ENCODE data around the gene IDUA.

IDUA gene

DNA sequence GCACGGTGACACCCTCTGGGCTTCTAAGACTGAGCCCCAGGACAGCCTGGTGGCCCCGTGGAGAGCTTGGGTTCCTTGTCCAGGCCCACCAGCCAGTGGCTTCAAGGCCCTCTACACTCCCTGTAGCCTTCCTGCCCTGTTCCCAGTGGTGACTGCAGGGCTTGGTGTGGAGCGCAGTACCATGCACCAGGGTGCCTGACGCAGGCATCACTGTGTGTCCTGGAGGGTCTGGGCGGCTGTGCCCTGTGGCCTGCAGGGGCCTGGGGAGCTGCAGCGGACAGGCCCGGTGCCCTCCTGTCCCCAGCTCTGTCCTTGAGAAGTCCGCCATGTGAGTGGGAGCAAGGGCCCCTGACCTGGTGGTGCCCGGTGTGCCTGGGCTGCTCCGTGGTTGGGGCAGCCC lies 28.9 kb downstream of the IDUA start:
- WGBS (ENCODE audit: insufficient coverage): 98% methylated on average over 10 of the region's 10 CpGs
- ChIA-PET CTCF (no interaction called here), POLR2A (no interaction called here)
- H3K27ac ChIP-seq (ENCODE audit: insufficient read depth in 1 of 2, low read depth in 1 of 2, low read length in 2 of 2, poor library complexity in 1 of 2, severe bottlenecking in 2 of 2): no peak overlapping the region
- H3K36me3 ChIP-seq (ENCODE audit: control insufficient read depth in 4 of 4, insufficient read depth in 4 of 4, low read length in 3 of 4): peaks cover 0 to 3% (median 0%) of the 10 kb centered on the region in 4 experiments
- H3K27me3 ChIP-seq (replicated peaks in 2 of 5; ENCODE audit: control insufficient read depth in 4 of 5, insufficient read depth in 5 of 5, low read length in 4 of 5): peaks cover 0 to 1% (median 0%) of the 10 kb centered on the region in 5 experiments
- no peak for DNase-seq
- H3K4me1 ChIP-seq (ENCODE audit: control extremely low read depth in 1 of 4, control insufficient read depth in 4 of 4, insufficient read depth in 4 of 4, low read length in 3 of 4): peaks cover 0 to 21% (median 12%) of the 10 kb centered on the region in 4 experiments
- H3K4me3 ChIP-seq (ENCODE audit: control insufficient read depth in 1 of 7, extremely low read depth in 1 of 7, insufficient read depth in 4 of 7, low read depth in 2 of 7, low read length in 6 of 7): no peak overlapping the region
- no peaks in the 10 kb centered on the region for H3K9me3 ChIP-seq (ENCODE audit: control extremely low read depth in 1 of 5, control insufficient read depth in 4 of 5, insufficient read depth in 2 of 5, low read depth in 1 of 5, low read length in 4 of 5)

GRCh38 chr4:1017211-1017610 lies 30.4 kb downstream of the IDUA start:
- ChIA-PET POLR2A (no interaction called here), CTCF (no interaction called here)
- no peak overlapping the region for H3K4me3 ChIP-seq (ENCODE audit: control insufficient read depth in 1 of 7, extremely low read depth in 1 of 7, insufficient read depth in 4 of 7, low read depth in 2 of 7, low read length in 6 of 7)
- WGBS (ENCODE audit: insufficient coverage): 91% methylated on average over 6 of the region's 16 CpGs
- peaks cover 0 to 15% (median 7%) of the 10 kb centered on the region in 4 experiments for H3K4me1 ChIP-seq (ENCODE audit: control extremely low read depth in 1 of 4, control insufficient read depth in 4 of 4, insufficient read depth in 4 of 4, low read length in 3 of 4)
- H3K36me3 ChIP-seq (ENCODE audit: control insufficient read depth in 4 of 4, insufficient read depth in 4 of 4, low read length in 3 of 4): peaks cover 0 to 3% (median 0%) of the 10 kb centered on the region in 4 experiments
- no peaks in the 10 kb centered on the region for H3K9me3 ChIP-seq (ENCODE audit: control extremely low read depth in 1 of 5, control insufficient read depth in 4 of 5, insufficient read depth in 2 of 5, low read depth in 1 of 5, low read length in 4 of 5)
- no peaks in the 10 kb centered on the region for H3K27me3 ChIP-seq (replicated peaks in 2 of 5; ENCODE audit: control insufficient read depth in 4 of 5, insufficient read depth in 5 of 5, low read length in 4 of 5)
- no peak for DNase-seq
- no peak overlapping the region for H3K27ac ChIP-seq (ENCODE audit: insufficient read depth in 1 of 2, low read depth in 1 of 2, low read length in 2 of 2, poor library complexity in 1 of 2, severe bottlenecking in 2 of 2)

DNA sequence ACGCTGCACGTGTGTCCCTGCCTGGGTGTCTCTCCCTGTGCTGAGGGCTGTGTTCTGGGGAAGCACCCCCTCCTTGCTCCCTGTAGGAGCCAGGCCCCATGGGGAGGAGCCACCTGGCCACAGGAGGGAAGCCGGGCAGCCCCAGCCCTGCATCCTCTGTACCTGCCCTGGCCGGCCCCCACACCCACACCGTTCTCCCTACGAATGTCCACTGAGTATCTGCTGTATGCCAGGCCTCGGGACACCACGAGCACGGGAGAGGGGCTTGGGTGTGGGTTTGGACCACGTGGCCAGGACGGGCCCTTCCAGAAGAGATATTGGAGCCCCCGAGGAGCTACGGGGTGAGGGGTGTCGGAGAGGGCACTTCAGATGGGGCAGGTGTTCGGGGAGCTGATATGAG lies 30.9 kb downstream of the IDUA start:
- Histone ChIP-seq H3K27ac (ENCODE audit: insufficient read depth in 1 of 2, low read depth in 1 of 2, low read length in 2 of 2, poor library complexity in 1 of 2, severe bottlenecking in 2 of 2) (no peak overlapping the region), H3K36me3 (ENCODE audit: control insufficient read depth in 4 of 4, insufficient read depth in 4 of 4, low read length in 3 of 4) (peaks cover 0 to 3% (median under 1%) of the 10 kb centered on the region in 4 experiments), H3K4me1 (ENCODE audit: control extremely low read depth in 1 of 4, control insufficient read depth in 4 of 4, insufficient read depth in 4 of 4, low read length in 3 of 4) (peaks cover 0 to 10% (median 3%) of the 10 kb centered on the region in 4 experiments), H3K27me3 (replicated peaks in 2 of 5; ENCODE audit: control insufficient read depth in 4 of 5, insufficient read depth in 5 of 5, low read length in 4 of 5) (no peaks in the 10 kb centered on the region), H3K4me3 (ENCODE audit: control insufficient read depth in 1 of 7, extremely low read depth in 1 of 7, insufficient read depth in 4 of 7, low read depth in 2 of 7, low read length in 6 of 7) (no peak overlapping the region), H3K9me3 (ENCODE audit: control extremely low read depth in 1 of 5, control insufficient read depth in 4 of 5, insufficient read depth in 2 of 5, low read depth in 1 of 5, low read length in 4 of 5) (no peaks in the 10 kb centered on the region)
- DNase-seq: no peak
- CTCF ChIA-PET: no interaction called here
- POLR2A ChIA-PET: no interaction called here
- WGBS (ENCODE audit: insufficient coverage): 97% methylated on average over 14 of the region's 15 CpGs

GRCh38 chr4:1018147-1019020 lies 31.5 kb downstream of the IDUA start:
- peaks cover 0 to 3% (median under 1%) of the 10 kb centered on the region in 4 experiments for H3K36me3 ChIP-seq (ENCODE audit: control insufficient read depth in 4 of 4, insufficient read depth in 4 of 4, low read length in 3 of 4)
- H3K4me1 ChIP-seq (ENCODE audit: control extremely low read depth in 1 of 4, control insufficient read depth in 4 of 4, insufficient read depth in 4 of 4, low read length in 3 of 4): peaks cover 0 to 9% (median 0%) of the 10 kb centered on the region in 4 experiments
- POLR2A ChIA-PET: no interaction called here
- H3K27ac ChIP-seq (ENCODE audit: insufficient read depth in 1 of 2, low read depth in 1 of 2, low read length in 2 of 2, poor library complexity in 1 of 2, severe bottlenecking in 2 of 2): no peak overlapping the region
- no peaks in the 10 kb centered on the region for H3K9me3 ChIP-seq (ENCODE audit: control extremely low read depth in 1 of 5, control insufficient read depth in 4 of 5, insufficient read depth in 2 of 5, low read depth in 1 of 5, low read length in 4 of 5)
- CTCF ChIA-PET: interaction anchor here (0.6 kb wide), 1 partner anchor 892 kb away, joined by 3 read pairs; no protein-coding TSS in a partner anchor
- WGBS (ENCODE audit: insufficient coverage): 97% methylated on average over 14 of the region's 29 CpGs
- DNase-seq: no peak
- H3K27me3 ChIP-seq (replicated peaks in 2 of 5; ENCODE audit: control insufficient read depth in 4 of 5, insufficient read depth in 5 of 5, low read length in 4 of 5): no peaks in the 10 kb centered on the region
- no peak overlapping the region for H3K4me3 ChIP-seq (ENCODE audit: control insufficient read depth in 1 of 7, extremely low read depth in 1 of 7, insufficient read depth in 4 of 7, low read depth in 2 of 7, low read length in 6 of 7)

DNA sequence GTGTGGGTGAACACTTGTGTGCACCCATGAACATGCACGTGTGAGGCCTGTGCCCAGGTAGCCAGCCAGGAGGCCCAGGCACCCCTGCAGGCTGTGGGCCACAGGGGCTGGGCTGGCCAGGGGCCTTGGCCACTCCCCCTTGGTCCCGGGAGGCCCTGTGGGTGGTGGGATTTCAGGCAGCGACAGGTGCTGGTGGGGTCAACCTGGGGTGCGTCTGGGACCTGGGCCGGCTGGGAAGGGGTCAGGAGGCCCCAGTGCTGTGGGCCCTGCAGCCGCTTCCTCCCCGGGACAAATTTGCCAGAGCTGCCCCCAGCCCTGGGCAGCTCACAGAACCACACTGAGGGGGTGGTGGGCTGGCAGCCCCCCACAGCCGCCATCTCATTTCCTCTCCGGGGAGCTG lies 32.5 kb downstream of the IDUA start:
- CTCF ChIA-PET: no interaction called here

DNA sequence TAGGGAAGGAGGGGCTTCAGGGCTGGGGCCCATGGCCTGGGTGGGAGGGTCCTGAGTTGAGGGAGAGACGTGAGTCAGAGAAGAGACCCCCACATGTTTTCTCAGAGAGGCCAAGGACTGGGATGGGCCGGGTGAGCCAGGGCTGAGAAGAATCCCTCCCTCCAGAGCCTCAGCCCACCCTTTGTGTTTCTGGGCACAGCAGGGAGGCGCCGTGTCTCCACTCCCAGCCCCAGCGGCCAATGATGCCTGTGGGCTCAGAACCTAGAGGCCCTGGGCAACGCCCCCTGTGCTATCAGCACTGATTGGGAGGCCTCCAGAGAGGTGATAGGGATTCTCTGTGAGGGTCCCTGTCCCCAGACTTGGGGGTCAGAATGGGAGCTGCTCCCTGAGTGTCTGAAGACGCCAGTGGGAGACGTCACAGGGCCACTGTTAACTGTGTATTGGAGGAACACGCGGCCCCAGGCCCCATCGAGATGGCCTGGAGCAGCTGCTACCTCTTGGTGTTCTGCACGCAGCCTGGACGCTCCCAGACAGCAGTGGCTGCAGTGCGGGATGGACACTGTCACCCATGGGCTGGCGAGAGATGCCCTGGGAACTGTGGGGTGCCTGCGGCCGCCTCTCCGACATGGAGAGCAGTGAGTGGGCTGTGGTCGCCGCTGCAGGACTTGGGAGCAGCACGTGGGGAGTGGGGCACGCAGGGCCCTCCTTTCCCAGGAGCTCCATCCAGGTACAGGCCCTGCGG lies 33.1 kb downstream of the IDUA start:
- no peak overlapping the region for H3K27ac ChIP-seq (ENCODE audit: insufficient read depth in 1 of 2, low read depth in 1 of 2, low read length in 2 of 2, poor library complexity in 1 of 2, severe bottlenecking in 2 of 2)
- ChIA-PET CTCF (no interaction called here), POLR2A (no interaction called here)
- H3K27me3 ChIP-seq (replicated peaks in 2 of 5; ENCODE audit: control insufficient read depth in 4 of 5, insufficient read depth in 5 of 5, low read length in 4 of 5): no peaks in the 10 kb centered on the region
- peaks cover 0 to 9% (median 1%) of the 10 kb centered on the region in 4 experiments for H3K36me3 ChIP-seq (ENCODE audit: control insufficient read depth in 4 of 4, insufficient read depth in 4 of 4, low read length in 3 of 4)
- no peak overlapping the region for H3K4me3 ChIP-seq (ENCODE audit: control insufficient read depth in 1 of 7, extremely low read depth in 1 of 7, insufficient read depth in 4 of 7, low read depth in 2 of 7, low read length in 6 of 7)
- 88% methylated on average over 19 of the region's 23 CpGs for WGBS (ENCODE audit: insufficient coverage)
- peaks cover 0 to 9% (median 0%) of the 10 kb centered on the region in 4 experiments for H3K4me1 ChIP-seq (ENCODE audit: control extremely low read depth in 1 of 4, control insufficient read depth in 4 of 4, insufficient read depth in 4 of 4, low read length in 3 of 4)
- H3K9me3 ChIP-seq (ENCODE audit: control extremely low read depth in 1 of 5, control insufficient read depth in 4 of 5, insufficient read depth in 2 of 5, low read depth in 1 of 5, low read length in 4 of 5): no peaks in the 10 kb centered on the region
- no peak for DNase-seq

More for the DNA sequence above, 32.5 kb downstream of the IDUA start:
- Histone ChIP-seq H3K36me3 (ENCODE audit: control insufficient read depth in 4 of 4, insufficient read depth in 4 of 4, low read length in 3 of 4) (peaks cover 0 to 4% (median 0%) of the 10 kb centered on the region in 4 experiments), H3K27ac (ENCODE audit: insufficient read depth in 1 of 2, low read depth in 1 of 2, low read length in 2 of 2, poor library complexity in 1 of 2, severe bottlenecking in 2 of 2) (no peak overlapping the region), H3K27me3 (replicated peaks in 2 of 5; ENCODE audit: control insufficient read depth in 4 of 5, insufficient read depth in 5 of 5, low read length in 4 of 5) (no peaks in the 10 kb centered on the region), H3K9me3 (ENCODE audit: control extremely low read depth in 1 of 5, control insufficient read depth in 4 of 5, insufficient read depth in 2 of 5, low read depth in 1 of 5, low read length in 4 of 5) (no peaks in the 10 kb centered on the region), H3K4me3 (ENCODE audit: control insufficient read depth in 1 of 7, extremely low read depth in 1 of 7, insufficient read depth in 4 of 7, low read depth in 2 of 7, low read length in 6 of 7) (no peak overlapping the region), H3K4me1 (ENCODE audit: control extremely low read depth in 1 of 4, control insufficient read depth in 4 of 4, insufficient read depth in 4 of 4, low read length in 3 of 4) (peaks cover 0 to 9% (median 0%) of the 10 kb centered on the region in 4 experiments)
- 83% methylated on average over 8 of the region's 9 CpGs for WGBS (ENCODE audit: insufficient coverage)
- no peak for DNase-seq
- POLR2A ChIA-PET: no interaction called here

Measured in common myeloid progenitor, CD34-positive (primary cell).